ENCODE results near the gene EFCAB11. TPM values are rescaled to one million over a fixed set of nuclear protein-coding genes. Genes with fewer than 3 reads are reported as not detected.

EFCAB11 gene
- total and polyA plus RNA-seq, 2 of the 8 experiments (the other 6 are each of a cell fraction or from before 2014, with no cell fraction given): 6.8 to 12.8 TPM

DNA sequence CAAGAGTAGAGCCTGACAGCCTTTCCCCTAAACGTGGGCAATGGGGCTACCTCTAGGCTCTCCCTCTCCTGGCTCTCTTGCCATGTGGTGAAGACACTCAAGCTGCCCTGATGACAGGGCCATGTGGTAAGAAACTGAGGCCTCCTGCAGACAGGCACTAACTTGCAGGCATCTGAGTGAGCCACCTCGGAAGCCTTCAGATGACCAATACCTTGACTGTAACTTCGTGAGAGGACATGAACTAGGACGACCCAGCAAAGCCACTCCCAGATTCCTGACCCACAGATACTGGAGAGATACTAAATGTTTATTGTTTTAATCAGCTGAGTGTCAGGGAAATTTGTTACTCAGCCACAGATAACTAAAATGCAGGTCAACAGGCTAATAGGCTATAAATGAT lies 96.4 kb downstream of the EFCAB11 start:
- no peak overlapping the region for H2BK20ac ChIP-seq (ENCODE audit: low read length)
- H3K79me1 ChIP-seq (ENCODE audit: low read depth, low read length): no peaks in the 10 kb centered on the region
- H3K23ac ChIP-seq (ENCODE audit: insufficient read length): no peak overlapping the region
- no peak overlapping the region for H2AK5ac ChIP-seq (ENCODE audit: low read depth, low read length)
- H4K20me1 ChIP-seq (replicated peaks in 1 of 2; ENCODE audit: control insufficient read depth in 1 of 2, insufficient read depth in 2 of 2, low read length in 2 of 2): no peaks in the 10 kb centered on the region
- no peak overlapping the region for H3K14ac ChIP-seq (ENCODE audit: insufficient read length)
- H2BK120ac ChIP-seq (replicated peaks; ENCODE audit: low read depth, low read length): no peak overlapping the region
- H3K79me2 ChIP-seq (ENCODE audit: control insufficient read depth in 1 of 2, insufficient read depth in 2 of 2, low read length in 2 of 2): no peaks in the 10 kb centered on the region
- DNase-seq (ENCODE audit: low read depth in 1 of 2, low spot score in 2 of 2): peak in 1 of 2 experiments; percentile 7
- CTCF ChIA-PET (ENCODE audit: partially characterized antibody): no interaction called here
- H3K9ac ChIP-seq (replicated peaks in 1 of 4; ENCODE audit: extremely low read depth in 1 of 4, low read depth in 3 of 4, low read length in 3 of 4): no peak overlapping the region
- no peak overlapping the region for H2BK12ac ChIP-seq (ENCODE audit: low read depth, low read length)
- no peak overlapping the region for H3K56ac ChIP-seq (replicated peaks; ENCODE audit: insufficient read length, low read depth, low read length)
- H3K23me2 ChIP-seq (ENCODE audit: low read depth, low read length): peaks cover 2% of the 10 kb centered on the region; the same call in 1 of the 2 replicates
- no peak overlapping the region for H2BK5ac ChIP-seq (ENCODE audit: low read depth, low read length)
- H3K9me3 ChIP-seq (ENCODE audit: insufficient read depth in 2 of 2, low read depth in 1 of 2, low read length in 1 of 2): peaks cover 0 to 5% of the 10 kb centered on the region in 2 experiments; a peak in 2 of 4 replicates
- H4K5ac ChIP-seq (ENCODE audit: insufficient read length, low read depth, low read length): no peak overlapping the region
- H3K18ac ChIP-seq (ENCODE audit: extremely low read depth, low read length): no peak overlapping the region
- H4K8ac ChIP-seq (ENCODE audit: extremely low read depth, insufficient read depth, low read length): no peak overlapping the region
- TF ChIP-seq CHD1 (IDR thresholded peaks at IDR 0.05; ENCODE audit: low read depth, low read length) (no peak), RBBP5 (IDR thresholded peaks at IDR 0.05; ENCODE audit: borderline replicate concordance, low read depth, low read length) (no peak), POLR2AphosphoS5 (IDR thresholded peaks at IDR 0.05; ENCODE audit: low read depth, low read length) (no peak), ATF2 (IDR thresholded peaks at IDR 0.05; ENCODE audit: low read length) (no peak), BRCA1 (IDR thresholded peaks at IDR 0.05; ENCODE audit: low read depth, low read length) (no peak), KDM5A (IDR thresholded peaks at IDR 0.05; ENCODE audit: low read length) (no peak)
- H2BK15ac ChIP-seq (ENCODE audit: low read length): no peak overlapping the region
- POLR2A ChIA-PET (ENCODE audit: partially characterized antibody): no interaction called here
- no peak overlapping the region for H3K4me3 ChIP-seq (ENCODE audit: extremely low read depth in 1 of 4, insufficient read depth in 2 of 4, low read depth in 3 of 4, low read length in 4 of 4)
- no peak overlapping the region for H2AFZ ChIP-seq (ENCODE audit: low read length)
- no peak overlapping the region for H4K91ac ChIP-seq (replicated peaks; ENCODE audit: insufficient read length, low read length)
- no peaks in the 10 kb centered on the region for H3K36me3 ChIP-seq (ENCODE audit: control insufficient read depth in 2 of 4, insufficient read depth in 4 of 4, low read length in 3 of 4)
- H3K4ac ChIP-seq (replicated peaks; ENCODE audit: insufficient read length, low read depth, low read length): no peak overlapping the region
- H3K4me2 ChIP-seq (ENCODE audit: insufficient read depth in 1 of 2, low read depth in 2 of 2, low read length in 2 of 2): no peak overlapping the region
- H3K4me1 ChIP-seq (replicated peaks in 1 of 4; ENCODE audit: control insufficient read depth in 3 of 4, insufficient read depth in 4 of 4, low read length in 3 of 4): no peaks in the 10 kb centered on the region
- 82% methylated on average over 4 of the region's 4 CpGs; no CpG with 5 or more reads in 1 of the 2 experiments for WGBS, 2 experiments (ENCODE audit: extremely low coverage in 1 of 2, insufficient coverage in 1 of 2, insufficient read length in 1 of 2, insufficient replicate concordance in 2 of 2, low coverage in 1 of 2, low lambda C conversion rate in 2 of 2, missing lambda C conversion rate in 1 of 2)
- H3K27me3 ChIP-seq (replicated peaks in 1 of 4; ENCODE audit: control insufficient read depth in 3 of 4, extremely low read depth in 1 of 4, insufficient read depth in 3 of 4, low read length in 3 of 4): no peaks in the 10 kb centered on the region
- no peak overlapping the region for H3K27ac ChIP-seq (ENCODE audit: low read depth, low read length)
- FAIRE-seq: no peak
